T-helper 2 cell treated with Interferon-gamma antibody and Interleukin-4, amounts not matched to agents 5 μg/mL and 100 μg/mL, for 36 hours (primary cell): Measurements from ENCODE around the gene KMT2D.
A peak's percentile ranks its signal among the peaks of the same experiment; 100 is the strongest.

Experiments
- DNase-seq: peaks from one replicate; pipeline ENCODE4 v3.0.0; 2021; ENCODE audit warnings: low spot score
- H3K27ac Mint-ChIP-seq: one replicate; pipeline ENCODE4 v1.8.0; 2021; ENCODE audit warnings: mild to moderate bottlenecking, mixed read lengths
- H3K27me3 Mint-ChIP-seq: one replicate; pipeline ENCODE4 v1.8.0; 2021; ENCODE audit warnings: low read depth, mixed read lengths
- H3K36me3 Mint-ChIP-seq: one replicate; pipeline ENCODE4 v1.8.0; 2021; ENCODE audit warnings: low read depth, mixed read lengths
- H3K4me1 Mint-ChIP-seq: one replicate; pipeline ENCODE4 v1.8.0; 2021; ENCODE audit warnings: low read depth, mixed read lengths
- H3K4me3 Mint-ChIP-seq: one replicate; pipeline ENCODE4 v1.8.0; 2022; ENCODE audit warnings: mild to moderate bottlenecking, moderate library complexity, mixed read lengths
- H3K9me3 Mint-ChIP-seq: one replicate; pipeline ENCODE4 v1.8.0; 2021; ENCODE audit warnings: mixed read lengths

KMT2D gene

DNA sequence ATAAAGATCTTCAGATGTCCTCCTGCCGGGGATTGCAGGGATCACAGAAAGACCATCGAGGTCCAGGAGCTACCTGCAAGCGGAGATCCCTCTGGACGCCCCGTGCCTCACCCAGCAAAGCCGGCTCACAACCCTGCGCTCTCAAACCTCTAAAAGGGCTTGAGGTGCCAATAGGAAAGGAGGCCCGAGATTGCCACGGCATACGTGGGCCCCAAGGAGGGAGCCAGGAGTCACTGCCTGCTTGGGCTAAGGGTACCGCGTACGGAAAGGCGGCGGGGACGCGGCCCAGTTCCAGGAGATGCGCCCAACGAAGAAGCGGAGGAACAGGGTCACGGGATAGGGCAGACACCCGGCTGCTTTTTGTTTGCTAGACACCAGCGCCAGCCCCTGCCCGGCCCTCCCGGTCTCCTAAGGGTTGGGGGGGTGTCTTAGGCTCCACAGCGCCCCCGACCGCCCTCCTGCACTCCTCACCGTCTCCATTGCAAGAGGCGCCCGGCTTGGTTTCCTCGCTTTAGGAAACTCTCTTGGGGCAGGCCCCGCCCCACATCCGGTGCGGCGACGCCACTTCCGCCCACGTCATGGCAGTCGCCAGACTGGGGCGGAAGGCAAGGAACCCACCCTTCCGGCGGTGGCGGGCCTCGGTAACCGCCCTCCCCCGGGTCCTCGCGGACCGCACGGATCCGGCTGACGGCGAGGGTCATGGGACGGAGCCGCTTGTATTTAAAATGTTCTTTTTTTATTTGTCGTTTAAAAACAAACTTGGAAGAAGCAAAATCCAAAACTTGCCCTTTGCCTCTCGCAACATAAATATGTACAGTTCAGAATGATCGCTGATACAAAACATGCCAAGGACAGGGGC, 42.1 kb downstream of the KMT2D start, which contains the start of gene PRKAG1:
Gene PRKAG1 (minus strand): TSS at position 516 of the 859 bp plus-strand sequence. CDS start 36 bp downstream, at position 480.
- peak within 1 kb of the TSS; percentile 98 for H3K27ac Mint-ChIP-seq
- H3K9me3 Mint-ChIP-seq = no peaks in the 10 kb centered on the region
- H3K27me3 Mint-ChIP-seq = no peaks in the 10 kb centered on the region
- peak; percentile 97 for DNase-seq
- H3K36me3 Mint-ChIP-seq = peaks cover 46% of the 10 kb centered on the region
- H3K4me1 Mint-ChIP-seq = peaks cover 30% of the 10 kb centered on the region
- peak within 1 kb of the TSS; percentile 93 for H3K4me3 Mint-ChIP-seq

DNA sequence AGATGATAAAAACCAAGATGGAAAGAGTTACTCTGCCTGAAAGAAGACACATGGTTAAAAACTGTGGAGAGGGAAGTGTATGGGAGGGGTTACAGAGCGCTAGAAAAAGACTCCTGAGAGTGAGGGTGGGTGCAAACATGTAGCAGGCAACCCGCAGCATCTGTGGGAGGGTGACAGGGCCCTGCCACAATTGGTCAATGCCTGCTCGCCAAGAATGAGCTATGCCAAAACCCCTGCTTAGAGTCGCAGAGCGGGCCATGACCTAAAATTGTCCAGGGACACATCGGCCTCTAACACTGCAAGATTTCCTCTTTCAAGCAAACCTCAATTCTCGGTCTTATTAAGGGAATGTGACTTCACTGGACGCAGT, 42.7 kb downstream of the KMT2D start:
- H3K27me3 Mint-ChIP-seq = no peaks in the 10 kb centered on the region
- H3K27ac Mint-ChIP-seq = peak overlapping the region; percentile 98
- no peaks in the 10 kb centered on the region for H3K9me3 Mint-ChIP-seq
- H3K36me3 Mint-ChIP-seq = peaks cover 46% of the 10 kb centered on the region
- peaks cover 30% of the 10 kb centered on the region for H3K4me1 Mint-ChIP-seq
- H3K4me3 Mint-ChIP-seq = peak overlapping the region; percentile 93
- DNase-seq = peak; percentile 67

DNA sequence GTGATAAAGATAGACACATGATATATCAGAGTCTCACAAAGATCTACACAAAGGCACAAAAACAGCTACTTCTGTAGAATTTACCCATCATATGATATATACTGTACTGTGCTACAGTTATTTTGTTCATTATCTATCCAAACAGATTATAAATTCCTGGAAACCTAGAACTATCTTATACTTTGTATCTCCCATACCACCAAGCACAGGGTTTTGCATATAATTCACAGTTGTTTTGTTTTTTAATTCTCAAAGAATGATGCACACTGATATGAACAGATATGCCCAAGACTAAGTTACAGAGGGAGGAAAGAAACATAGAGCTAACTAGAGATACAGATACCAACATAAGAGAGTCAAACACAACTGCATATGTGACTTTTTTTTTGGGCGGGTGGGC, 45.4 kb downstream of the KMT2D start:
- Mint-ChIP-seq H3K4me3 (no peak overlapping the region), H3K9me3 (no peaks in the 10 kb centered on the region), H3K36me3 (peaks cover 37% of the 10 kb centered on the region), H3K27me3 (no peaks in the 10 kb centered on the region), H3K27ac (no peak overlapping the region), H3K4me1 (peaks cover 30% of the 10 kb centered on the region)
- no peak for DNase-seq

DNA sequence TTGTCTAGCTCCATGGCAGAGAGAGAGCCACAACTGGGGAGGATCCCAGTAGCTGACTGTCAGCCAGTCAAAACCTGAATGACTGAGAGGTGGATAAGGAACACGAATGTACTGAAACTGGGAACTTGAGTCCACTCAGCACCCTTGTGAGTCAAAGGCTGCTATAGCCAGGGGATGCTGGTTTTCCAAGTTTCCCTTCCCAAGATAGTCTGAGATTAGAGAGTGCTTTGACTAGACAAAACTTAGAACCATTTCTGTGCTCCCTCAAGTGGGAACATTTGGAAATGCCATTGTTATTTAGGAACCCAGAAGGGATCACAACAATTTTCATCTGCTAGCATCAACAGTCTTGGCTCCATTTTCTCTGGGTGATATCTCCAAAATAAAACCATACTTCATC, 46.0 kb downstream of the KMT2D start:
- Mint-ChIP-seq H3K4me3 (no peak overlapping the region), H3K27me3 (no peaks in the 10 kb centered on the region), H3K4me1 (peaks cover 25% of the 10 kb centered on the region), H3K9me3 (no peaks in the 10 kb centered on the region), H3K36me3 (peaks cover 37% of the 10 kb centered on the region), H3K27ac (no peak overlapping the region)
- no peak for DNase-seq

DNA sequence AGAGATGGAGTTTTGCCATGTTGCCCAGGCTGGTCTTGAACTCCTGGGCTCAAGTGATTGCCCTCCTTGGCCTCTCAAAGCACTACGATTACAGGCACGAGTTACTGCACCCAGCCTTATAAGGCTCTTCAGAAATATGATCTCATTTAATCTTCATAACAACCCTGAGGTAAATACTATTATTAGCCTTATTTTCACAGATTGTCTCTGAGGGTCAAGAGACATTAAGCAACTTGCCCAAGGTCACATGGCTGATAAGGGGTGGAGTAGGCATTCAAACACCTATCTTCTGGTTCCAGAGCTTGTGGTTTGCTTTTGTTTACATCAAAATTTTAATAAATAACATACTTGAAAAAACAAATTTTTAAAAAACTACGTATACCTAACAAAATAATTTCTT, 47.2 kb downstream of the KMT2D start:
- Mint-ChIP-seq H3K27me3 (no peaks in the 10 kb centered on the region), H3K36me3 (peaks cover 40% of the 10 kb centered on the region), H3K4me1 (peaks cover 19% of the 10 kb centered on the region), H3K9me3 (no peaks in the 10 kb centered on the region), H3K27ac (no peak overlapping the region), H3K4me3 (no peak overlapping the region)
- DNase-seq = no peak

DNA sequence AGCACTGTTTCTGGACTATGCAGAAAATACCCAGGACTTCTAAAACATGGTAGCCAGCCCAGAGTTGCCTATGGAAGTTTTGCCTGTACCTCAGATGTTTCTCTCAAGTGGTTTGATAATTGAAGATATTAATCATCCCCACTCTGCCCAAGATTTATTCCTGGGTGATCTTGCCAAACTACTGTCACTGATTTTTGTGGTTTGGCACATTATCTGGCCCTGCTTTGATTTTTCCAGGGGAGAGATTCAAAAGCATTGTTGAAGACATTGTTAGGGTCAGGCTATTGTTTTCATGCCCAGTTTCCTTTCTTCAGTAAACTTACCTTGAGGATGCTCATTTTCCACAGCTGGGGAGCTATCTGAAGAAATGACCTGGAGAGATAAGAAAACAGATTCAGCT, 47.9 kb downstream of the KMT2D start:
- Mint-ChIP-seq H3K36me3 (peaks cover 41% of the 10 kb centered on the region), H3K4me1 (peaks cover 15% of the 10 kb centered on the region), H3K27me3 (no peaks in the 10 kb centered on the region), H3K4me3 (no peak overlapping the region), H3K9me3 (no peaks in the 10 kb centered on the region), H3K27ac (no peak overlapping the region)
- no peak for DNase-seq
